Fibroblast of villous mesenchyme (primary cell): ENCODE results near the gene NBAS. TPM values are rescaled to one million over a fixed set of nuclear protein-coding genes. Genes with fewer than 3 reads are reported as not detected.

Experiments
- DNase-seq: peaks from one replicate; pipeline ENCODE4 v3.0.0-alpha.2; 2010; ENCODE audit warnings: low read depth
- H3K4me3 ChIP-seq: 2 replicates; pipeline ENCODE4 v1.5.1; 2011; ENCODE audit warnings: low read depth, mild to moderate bottlenecking, low read length
- CTCF ChIP-seq: IDR thresholded peaks from 2 replicates; pipeline ENCODE4 v1.5.1; 2012; ENCODE audit warnings: low read depth, mild to moderate bottlenecking, low read length; ENCODE audit not compliant: insufficient read depth
- total RNA-seq: library from RNA; depleted of rRNA; stranded (reverse); fragments of >200 nt; gene quantifications from 2 replicates; pipeline ENCODE4 v1.2.3, GENCODE V29; 2012

The NBAS gene
- total RNA-seq, 1 donor, result 109 TPM

DNA sequence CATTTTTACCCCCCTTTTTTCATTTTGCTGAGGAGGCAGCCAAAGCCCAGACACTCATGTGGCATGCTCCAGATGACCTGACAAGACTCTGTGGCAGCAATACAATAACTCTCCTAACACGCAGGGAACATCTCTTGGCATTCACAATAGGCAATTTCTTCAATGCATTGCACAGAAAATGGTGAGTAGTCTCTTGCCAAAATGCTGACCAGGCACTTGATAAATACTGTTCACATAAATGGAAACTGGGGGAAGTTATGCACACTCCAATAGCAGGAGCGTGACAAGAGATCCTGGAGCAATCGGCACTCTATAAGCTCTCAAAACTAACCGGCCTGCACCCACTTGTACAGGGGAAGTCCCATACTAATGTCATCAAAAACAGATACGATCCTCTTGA is 66.3 kb downstream of the NBAS start:
- TF ChIP-seq CTCF, result no peak
- no peak overlapping the region for H3K4me3 ChIP-seq
- DNase-seq, result no peak

GRCh38 chr2:15492773-15493325 is 68.3 kb downstream of the NBAS start:
- no peak for TF ChIP-seq CTCF
- no peak overlapping the region for H3K4me3 ChIP-seq
- DNase-seq, result no peak

DNA sequence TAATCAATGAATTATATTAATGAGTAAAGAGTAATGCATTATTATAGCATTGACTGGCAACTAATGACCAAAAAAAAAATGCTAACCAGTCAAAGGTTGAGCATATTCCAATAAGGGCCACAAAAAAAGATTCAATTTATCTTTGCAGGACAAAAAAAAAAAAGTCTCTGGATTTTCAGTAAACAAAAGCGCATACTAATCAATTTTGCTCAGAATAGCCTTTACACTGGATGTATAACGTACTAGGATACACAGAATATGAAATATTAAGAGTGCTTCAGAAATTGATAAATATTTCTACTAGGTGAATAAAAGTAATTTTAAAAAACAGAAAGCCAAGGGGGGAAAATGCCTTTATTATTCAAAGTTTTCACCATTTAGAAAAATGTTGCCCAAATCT is 74.4 kb downstream of the NBAS start:
- no peak for TF ChIP-seq CTCF
- DNase-seq, result no peak
- H3K4me3 ChIP-seq, result no peak overlapping the region

- no peak overlapping the region for H3K4me3 ChIP-seq
- TF ChIP-seq CTCF, result no peak
- DNase-seq, result no peak
These were observed 75.2 kb downstream of the NBAS start for GRCh38 chr2:15485949-15486348.

DNA sequence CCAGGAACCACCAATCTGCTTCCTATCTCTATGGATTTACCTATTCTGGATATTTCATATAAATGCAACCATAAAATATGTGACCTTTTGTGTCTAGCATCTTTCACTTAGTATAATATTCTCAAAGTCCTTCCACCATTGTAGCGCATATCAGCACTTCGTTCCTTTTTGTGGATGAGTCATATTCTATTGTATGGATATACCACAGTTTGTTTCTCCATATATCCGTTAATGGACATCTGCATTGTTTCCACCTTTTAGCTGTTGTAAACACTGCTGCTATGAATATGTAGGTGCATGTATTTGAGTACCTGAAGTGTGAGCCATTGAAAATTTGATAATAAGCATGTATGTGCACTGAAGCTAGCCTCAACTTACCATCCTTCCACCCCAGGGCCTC is 80.1 kb downstream of the NBAS start:
- no peak for DNase-seq
- TF ChIP-seq CTCF, result no peak
- no peak overlapping the region for H3K4me3 ChIP-seq

DNA sequence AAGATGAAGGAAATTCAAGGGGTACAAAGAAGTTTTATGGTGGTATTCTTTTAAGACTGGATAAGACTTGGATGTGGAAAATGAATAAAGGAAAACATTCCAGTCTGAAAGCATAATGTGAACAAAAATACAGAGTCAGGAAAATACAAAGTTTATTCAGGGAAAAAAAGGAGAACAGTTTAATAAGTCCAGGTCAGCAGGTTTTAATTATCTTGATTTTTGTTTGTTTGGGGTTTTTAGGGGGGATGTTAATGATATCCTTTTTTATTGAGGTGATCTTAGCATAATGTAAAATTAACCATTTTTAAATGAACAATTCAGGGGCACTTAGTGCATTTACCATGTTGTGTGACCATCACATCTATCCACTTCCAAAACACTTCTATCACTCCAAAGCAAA is 80.6 kb downstream of the NBAS start:
- no peak overlapping the region for H3K4me3 ChIP-seq
- DNase-seq, result no peak
- no peak for TF ChIP-seq CTCF

DNA sequence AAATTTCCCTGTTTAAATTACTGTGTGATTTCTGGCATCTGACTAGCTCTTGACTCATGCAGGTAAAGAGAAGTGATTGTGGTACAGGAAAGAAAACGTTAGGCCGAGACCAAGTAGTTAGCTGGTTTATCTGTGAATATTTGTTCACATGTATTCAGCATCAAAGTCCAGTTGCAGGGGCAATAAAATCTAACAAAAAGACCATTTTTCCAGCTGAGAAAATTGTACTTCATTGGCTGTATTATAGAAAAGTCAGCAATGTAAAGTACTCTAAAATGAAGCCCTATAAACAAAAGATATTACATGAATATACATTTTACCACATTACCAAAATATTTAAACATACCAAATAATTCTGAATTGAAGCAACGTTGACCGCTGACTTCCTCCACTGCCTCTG is 88.3 kb downstream of the NBAS start:
- no peak overlapping the region for H3K4me3 ChIP-seq
- TF ChIP-seq CTCF, result no peak
- DNase-seq, result no peak
